ENCODE data around the gene MAPK8IP2.

GRCh38 chr22:50586416-50586815 is 14.2 kb upstream of the MAPK8IP2 start:
- no peak for TF ChIP-seq EZH2 (IDR thresholded peaks at IDR 0.05)
- TF ChIP-seq, protein P1, sequence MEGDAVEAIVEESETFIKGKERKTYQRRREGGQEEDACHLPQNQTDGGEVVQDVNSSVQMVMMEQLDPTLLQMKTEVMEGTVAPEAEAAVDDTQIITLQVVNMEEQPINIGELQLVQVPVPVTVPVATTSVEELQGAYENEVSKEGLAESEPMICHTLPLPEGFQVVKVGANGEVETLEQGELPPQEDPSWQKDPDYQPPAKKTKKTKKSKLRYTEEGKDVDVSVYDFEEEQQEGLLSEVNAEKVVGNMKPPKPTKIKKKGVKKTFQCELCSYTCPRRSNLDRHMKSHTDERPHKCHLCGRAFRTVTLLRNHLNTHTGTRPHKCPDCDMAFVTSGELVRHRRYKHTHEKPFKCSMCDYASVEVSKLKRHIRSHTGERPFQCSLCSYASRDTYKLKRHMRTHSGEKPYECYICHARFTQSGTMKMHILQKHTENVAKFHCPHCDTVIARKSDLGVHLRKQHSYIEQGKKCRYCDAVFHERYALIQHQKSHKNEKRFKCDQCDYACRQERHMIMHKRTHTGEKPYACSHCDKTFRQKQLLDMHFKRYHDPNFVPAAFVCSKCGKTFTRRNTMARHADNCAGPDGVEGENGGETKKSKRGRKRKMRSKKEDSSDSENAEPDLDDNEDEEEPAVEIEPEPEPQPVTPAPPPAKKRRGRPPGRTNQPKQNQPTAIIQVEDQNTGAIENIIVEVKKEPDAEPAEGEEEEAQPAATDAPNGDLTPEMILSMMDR (IDR thresholded peaks at IDR 0.05), result no peak
